ENCODE results near the gene ZDHHC17.

The ZDHHC17 gene

DNA sequence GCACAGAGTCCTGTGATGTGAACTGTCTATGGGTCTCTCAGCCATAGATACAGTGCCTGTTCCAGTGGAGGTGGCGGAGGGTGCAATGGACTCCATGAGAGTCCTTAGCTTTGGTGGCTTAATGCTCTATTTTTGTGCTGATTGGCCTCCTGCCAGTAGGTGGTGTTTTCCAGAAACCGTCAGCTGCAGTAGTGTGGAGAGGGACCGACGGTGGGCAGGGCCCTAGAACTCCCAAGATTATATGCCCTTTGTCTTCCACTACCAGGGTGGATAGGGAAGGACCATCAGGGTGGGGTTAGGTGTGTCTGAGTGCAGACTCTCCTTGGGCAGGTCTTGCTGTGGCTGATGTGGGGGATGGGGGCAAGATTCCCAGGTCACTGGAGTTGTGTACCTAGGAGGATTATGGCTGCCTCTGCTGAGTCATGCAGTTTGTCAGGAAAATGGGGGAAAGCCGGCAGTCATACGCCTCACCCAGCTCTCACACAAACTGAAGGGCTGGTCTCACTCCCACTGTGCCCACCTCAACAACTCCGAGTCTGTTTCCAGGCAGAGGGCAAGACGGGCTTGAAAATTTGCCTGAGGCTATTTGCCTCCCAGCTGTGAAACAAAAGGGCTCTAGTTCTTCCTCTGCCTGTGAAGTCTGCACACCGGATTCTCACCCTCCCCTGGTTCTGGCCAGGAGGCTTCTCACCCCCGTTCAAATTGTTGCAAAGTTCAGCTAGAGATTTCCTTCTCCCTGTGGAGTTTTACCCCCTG lies 24.9 kb upstream of the ZDHHC17 start:
- Histone ChIP-seq H3K9ac (no peak overlapping the region), H2AFZ (no peak overlapping the region), H3K4me2 (ENCODE audit: low read length) (no peak overlapping the region), H3K4me3 (ENCODE audit: low read depth, low read length) (no peak overlapping the region), H3K27me3 (ENCODE audit: control insufficient read depth, insufficient read depth, low read length) (no peaks in the 10 kb centered on the region), H3K79me2 (no peaks in the 10 kb centered on the region), H3K27ac (no peak overlapping the region), H3K4me1 (no peaks in the 10 kb centered on the region), H3K9me3 (ENCODE audit: control insufficient read depth, low read length) (no peaks in the 10 kb centered on the region), H3K36me3 (ENCODE audit: control insufficient read depth, insufficient read depth, low read length) (no peaks in the 10 kb centered on the region)
- no peak for TF ChIP-seq CTCF (IDR thresholded peaks at IDR 0.05)

DNA sequence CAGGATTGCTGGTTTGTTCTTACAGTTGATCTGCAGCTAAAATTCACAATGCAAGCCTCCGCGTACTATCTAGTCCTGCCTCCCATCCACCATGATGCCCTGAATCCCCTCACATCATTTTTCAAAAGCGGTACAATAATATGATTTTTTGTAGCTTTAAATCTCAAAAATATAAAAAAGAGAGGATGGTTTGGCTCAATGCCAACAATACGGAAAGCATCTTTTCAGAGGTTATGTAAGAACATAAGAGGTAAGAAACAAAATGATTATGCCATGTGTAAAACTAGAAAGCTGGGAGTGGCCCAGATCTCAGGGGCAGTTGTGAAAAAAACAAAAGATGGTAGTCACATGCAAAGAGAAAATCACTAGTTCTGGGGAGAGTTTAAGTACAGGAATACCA lies 24.0 kb upstream of the ZDHHC17 start:
- H2AFZ ChIP-seq: no peak overlapping the region
- H3K4me3 ChIP-seq (ENCODE audit: low read depth, low read length): no peak overlapping the region
- H3K27ac ChIP-seq: no peak overlapping the region
- H3K9me3 ChIP-seq (ENCODE audit: control insufficient read depth, low read length): no peaks in the 10 kb centered on the region
- H3K27me3 ChIP-seq (ENCODE audit: control insufficient read depth, insufficient read depth, low read length): no peaks in the 10 kb centered on the region
- H3K36me3 ChIP-seq (ENCODE audit: control insufficient read depth, insufficient read depth, low read length): no peaks in the 10 kb centered on the region
- H3K79me2 ChIP-seq: no peaks in the 10 kb centered on the region
- H3K4me1 ChIP-seq: no peaks in the 10 kb centered on the region
- no peak overlapping the region for H3K9ac ChIP-seq
- no peak for TF ChIP-seq CTCF (IDR thresholded peaks at IDR 0.05)
- H3K4me2 ChIP-seq (ENCODE audit: low read length): no peak overlapping the region

DNA sequence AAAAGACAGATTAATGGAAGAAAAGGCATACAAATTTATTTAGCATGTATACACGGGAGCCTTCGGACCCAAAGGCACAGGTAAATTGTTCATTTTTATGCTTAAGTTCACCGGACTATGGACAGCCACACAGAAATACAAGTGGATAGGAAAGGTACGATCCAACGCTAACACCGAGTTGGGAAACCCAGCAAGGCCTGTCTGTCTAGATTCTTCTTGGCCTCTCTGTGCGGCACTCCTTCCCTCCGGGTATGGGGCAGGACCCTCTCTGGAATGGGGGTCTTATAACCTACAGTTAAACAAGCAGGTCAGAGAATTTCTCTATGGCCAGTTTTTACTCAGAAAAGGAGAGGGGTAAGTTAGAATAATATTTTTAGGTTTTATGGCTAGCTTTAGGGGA lies 23.4 kb upstream of the ZDHHC17 start:
- TF ChIP-seq CTCF (IDR thresholded peaks at IDR 0.05): no peak
- H3K4me2 ChIP-seq (ENCODE audit: low read length): no peak overlapping the region
- no peak overlapping the region for H2AFZ ChIP-seq
- H3K9me3 ChIP-seq (ENCODE audit: control insufficient read depth, low read length): no peaks in the 10 kb centered on the region
- H3K4me3 ChIP-seq (ENCODE audit: low read depth, low read length): no peak overlapping the region
- no peaks in the 10 kb centered on the region for H3K4me1 ChIP-seq
- H3K27ac ChIP-seq: no peak overlapping the region
- H3K79me2 ChIP-seq: no peaks in the 10 kb centered on the region
- no peak overlapping the region for H3K9ac ChIP-seq
- no peaks in the 10 kb centered on the region for H3K36me3 ChIP-seq (ENCODE audit: control insufficient read depth, insufficient read depth, low read length)
- H3K27me3 ChIP-seq (ENCODE audit: control insufficient read depth, insufficient read depth, low read length): no peaks in the 10 kb centered on the region

DNA sequence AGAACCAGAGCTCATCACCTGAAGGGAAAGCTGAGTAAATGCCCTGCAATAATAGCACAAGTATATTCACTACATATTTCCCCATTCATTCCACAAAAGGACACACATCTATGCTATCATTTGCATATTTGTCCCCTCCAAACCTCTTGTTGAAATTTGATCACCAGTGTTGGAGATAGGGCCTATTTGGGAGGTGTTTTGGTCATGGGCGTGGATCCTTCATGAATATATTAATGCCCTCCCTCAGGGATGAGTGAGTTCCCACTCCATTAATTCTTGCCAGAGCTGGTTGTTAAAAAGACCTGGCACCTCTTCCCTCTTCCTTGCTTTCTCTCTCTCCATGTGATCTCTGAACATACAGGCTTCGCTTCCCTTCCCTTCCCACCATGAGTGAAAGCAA lies 18.6 kb upstream of the ZDHHC17 start:
- no peaks in the 10 kb centered on the region for H3K36me3 ChIP-seq (ENCODE audit: control insufficient read depth, insufficient read depth, low read length)
- no peak overlapping the region for H2AFZ ChIP-seq
- no peak overlapping the region for H3K4me2 ChIP-seq (ENCODE audit: low read length)
- H3K4me3 ChIP-seq (ENCODE audit: low read depth, low read length): no peak overlapping the region
- H3K9me3 ChIP-seq (ENCODE audit: control insufficient read depth, low read length): no peaks in the 10 kb centered on the region
- H3K4me1 ChIP-seq: no peaks in the 10 kb centered on the region
- H3K9ac ChIP-seq: no peak overlapping the region
- no peak for TF ChIP-seq CTCF (IDR thresholded peaks at IDR 0.05)
- H3K27ac ChIP-seq: no peak overlapping the region
- H3K79me2 ChIP-seq: no peaks in the 10 kb centered on the region
- no peaks in the 10 kb centered on the region for H3K27me3 ChIP-seq (ENCODE audit: control insufficient read depth, insufficient read depth, low read length)

- Histone ChIP-seq H3K4me1 (no peaks in the 10 kb centered on the region), H3K4me3 (ENCODE audit: low read depth, low read length) (no peak overlapping the region), H3K9me3 (ENCODE audit: control insufficient read depth, low read length) (no peaks in the 10 kb centered on the region), H3K27me3 (ENCODE audit: control insufficient read depth, insufficient read depth, low read length) (no peaks in the 10 kb centered on the region), H3K27ac (no peak overlapping the region), H2AFZ (no peak overlapping the region), H3K79me2 (no peaks in the 10 kb centered on the region), H3K4me2 (ENCODE audit: low read length) (no peak overlapping the region), H3K9ac (no peak overlapping the region), H3K36me3 (ENCODE audit: control insufficient read depth, insufficient read depth, low read length) (no peaks in the 10 kb centered on the region)
- TF ChIP-seq CTCF (IDR thresholded peaks at IDR 0.05): no peak
Measured at GRCh38 chr12:76746516-76746915, 17.4 kb upstream of the ZDHHC17 start.

Data from parathyroid adenoma (tissue), 2 donors.